ENCODE data around the gene DCLK3. TPM values are rescaled to one million over a fixed set of nuclear protein-coding genes. Genes with fewer than 3 reads are reported as not detected.

DCLK3 gene
- total RNA-seq, 2 donors from 2014 or later, result 0.08 to 0.15 TPM

DNA sequence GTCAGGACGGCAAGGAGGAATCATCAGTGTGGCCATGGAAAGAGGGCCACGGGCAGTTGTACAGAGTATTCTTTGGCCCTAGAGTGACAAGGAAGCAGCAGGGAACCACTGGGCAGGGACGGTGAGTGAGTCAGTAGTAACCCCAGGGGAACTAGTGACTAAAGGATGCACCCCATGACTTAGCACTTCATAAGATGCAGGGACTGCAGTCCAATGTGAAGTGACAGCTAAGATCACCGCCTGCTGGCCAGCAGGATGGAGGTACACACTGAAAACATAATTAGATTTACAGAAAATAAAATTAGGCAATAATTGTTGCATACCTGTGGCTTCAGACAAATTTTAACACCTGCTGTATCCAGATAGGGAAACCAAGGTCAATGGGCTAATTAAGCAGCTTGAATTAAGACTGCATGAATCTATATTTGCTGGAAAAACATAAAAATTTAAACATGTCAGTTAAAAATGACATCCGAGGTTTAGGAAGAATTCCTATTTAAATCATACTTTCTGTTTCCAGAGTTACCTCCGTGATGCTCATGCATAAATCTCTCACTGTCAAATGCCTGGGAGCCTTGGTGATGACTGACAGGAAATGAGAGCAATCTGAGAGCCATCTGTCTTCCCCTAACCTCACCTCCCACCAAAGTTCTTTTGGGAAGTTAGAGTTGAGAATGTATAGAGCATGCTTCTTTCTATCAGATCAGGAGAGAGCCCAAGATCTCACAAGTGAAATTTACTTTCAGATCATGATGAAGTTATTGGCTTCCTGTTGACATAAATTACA lies 56.5 kb downstream of the DCLK3 start:
- no peak for DNase-seq (ENCODE audit: low spot score)
- no peak overlapping the region for H3K4me3 ChIP-seq

DNA sequence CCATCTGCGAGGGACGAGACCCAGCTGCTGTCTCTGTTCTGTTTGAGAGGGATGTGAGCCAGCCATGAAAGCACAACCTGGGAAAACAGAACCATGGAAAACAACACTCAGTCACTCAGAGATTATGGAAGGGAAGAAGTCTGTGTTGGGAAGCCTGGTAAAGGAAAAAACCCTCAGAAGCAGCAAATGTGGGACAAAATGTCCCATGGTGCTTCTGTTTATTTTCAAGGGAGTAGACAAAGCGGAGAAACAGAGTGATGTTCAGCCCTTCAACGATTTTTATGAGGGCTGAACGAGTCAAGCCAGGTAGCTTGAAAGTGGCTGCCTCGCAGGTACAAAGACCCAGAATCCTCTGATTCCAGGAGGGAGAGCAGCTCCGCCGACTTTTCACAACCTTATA lies 59.3 kb downstream of the DCLK3 start:
- TF ChIP-seq, protein P1, sequence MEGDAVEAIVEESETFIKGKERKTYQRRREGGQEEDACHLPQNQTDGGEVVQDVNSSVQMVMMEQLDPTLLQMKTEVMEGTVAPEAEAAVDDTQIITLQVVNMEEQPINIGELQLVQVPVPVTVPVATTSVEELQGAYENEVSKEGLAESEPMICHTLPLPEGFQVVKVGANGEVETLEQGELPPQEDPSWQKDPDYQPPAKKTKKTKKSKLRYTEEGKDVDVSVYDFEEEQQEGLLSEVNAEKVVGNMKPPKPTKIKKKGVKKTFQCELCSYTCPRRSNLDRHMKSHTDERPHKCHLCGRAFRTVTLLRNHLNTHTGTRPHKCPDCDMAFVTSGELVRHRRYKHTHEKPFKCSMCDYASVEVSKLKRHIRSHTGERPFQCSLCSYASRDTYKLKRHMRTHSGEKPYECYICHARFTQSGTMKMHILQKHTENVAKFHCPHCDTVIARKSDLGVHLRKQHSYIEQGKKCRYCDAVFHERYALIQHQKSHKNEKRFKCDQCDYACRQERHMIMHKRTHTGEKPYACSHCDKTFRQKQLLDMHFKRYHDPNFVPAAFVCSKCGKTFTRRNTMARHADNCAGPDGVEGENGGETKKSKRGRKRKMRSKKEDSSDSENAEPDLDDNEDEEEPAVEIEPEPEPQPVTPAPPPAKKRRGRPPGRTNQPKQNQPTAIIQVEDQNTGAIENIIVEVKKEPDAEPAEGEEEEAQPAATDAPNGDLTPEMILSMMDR (IDR thresholded peaks at IDR 0.05), result no peak

More for the DNA sequence above, 56.5 kb downstream of the DCLK3 start:
- no peaks in the 10 kb centered on the region for H3K9me3 ChIP-seq
- TF ChIP-seq, protein P1 (IDR thresholded peaks at IDR 0.05), result no peak
- no peaks in the 10 kb centered on the region for H3K36me3 ChIP-seq
- no peak overlapping the region for H3K27ac ChIP-seq
- no peaks in the 10 kb centered on the region for H3K4me1 ChIP-seq
- H3K27me3 ChIP-seq, result no peaks in the 10 kb centered on the region

DNA sequence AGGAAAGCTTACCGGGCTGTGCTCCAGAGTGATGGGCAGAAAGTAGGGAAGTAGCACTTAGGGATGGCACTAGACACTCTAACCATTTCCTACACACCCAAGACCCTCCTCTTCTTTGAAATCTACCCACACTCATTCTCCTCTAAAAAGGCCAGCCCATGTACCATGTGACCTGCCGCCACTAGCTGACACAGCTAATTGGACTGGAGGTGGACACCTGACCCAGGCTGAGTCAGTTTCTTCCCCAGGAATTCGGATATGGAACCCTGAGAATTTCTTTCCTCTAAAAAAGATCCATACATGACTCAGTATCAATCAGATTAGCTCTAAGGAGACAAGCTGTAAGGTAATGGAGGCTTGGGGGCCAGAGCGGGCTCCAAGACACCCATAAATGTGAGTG lies 60.1 kb downstream of the DCLK3 start:
- Histone ChIP-seq H3K27me3 (no peaks in the 10 kb centered on the region), H3K4me1 (no peaks in the 10 kb centered on the region), H3K27ac (no peak overlapping the region), H3K4me3 (no peak overlapping the region), H3K36me3 (no peaks in the 10 kb centered on the region), H3K9me3 (no peaks in the 10 kb centered on the region)
- TF ChIP-seq, protein P1 (IDR thresholded peaks at IDR 0.05), result no peak
- DNase-seq (ENCODE audit: low spot score), result no peak

More for the DNA sequence above, 59.3 kb downstream of the DCLK3 start:
- no peaks in the 10 kb centered on the region for H3K27me3 ChIP-seq
- H3K4me3 ChIP-seq, result no peak overlapping the region
- H3K9me3 ChIP-seq, result no peaks in the 10 kb centered on the region
- no peaks in the 10 kb centered on the region for H3K36me3 ChIP-seq
- no peak for DNase-seq (ENCODE audit: low spot score)
- no peaks in the 10 kb centered on the region for H3K4me1 ChIP-seq
- H3K27ac ChIP-seq, result no peak overlapping the region

DNA sequence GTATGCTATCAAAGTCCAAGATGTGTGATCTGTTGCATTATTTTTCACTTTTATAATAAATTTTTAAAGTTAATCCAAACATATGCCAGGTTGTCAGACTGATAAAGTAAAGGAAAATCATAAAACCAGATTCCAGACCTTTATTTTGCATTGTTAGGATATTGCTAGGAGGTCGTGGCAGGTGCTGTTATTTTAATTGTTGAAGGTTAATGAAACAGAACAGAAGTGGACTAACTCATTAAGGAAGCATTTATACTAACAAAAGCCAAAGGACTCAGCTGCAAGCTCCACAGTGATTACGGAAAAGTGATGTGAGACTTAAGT lies 63.1 kb downstream of the DCLK3 start:
- TF ChIP-seq, protein P1 (IDR thresholded peaks at IDR 0.05), result peak in 1 of 2 donors; percentile 4
- Histone ChIP-seq H3K27me3 (no peaks in the 10 kb centered on the region), H3K4me1 (no peaks in the 10 kb centered on the region), H3K4me3 (no peak overlapping the region), H3K9me3 (no peaks in the 10 kb centered on the region), H3K27ac (no peak overlapping the region), H3K36me3 (no peaks in the 10 kb centered on the region)
- no peak for DNase-seq (ENCODE audit: low spot score)

DNA sequence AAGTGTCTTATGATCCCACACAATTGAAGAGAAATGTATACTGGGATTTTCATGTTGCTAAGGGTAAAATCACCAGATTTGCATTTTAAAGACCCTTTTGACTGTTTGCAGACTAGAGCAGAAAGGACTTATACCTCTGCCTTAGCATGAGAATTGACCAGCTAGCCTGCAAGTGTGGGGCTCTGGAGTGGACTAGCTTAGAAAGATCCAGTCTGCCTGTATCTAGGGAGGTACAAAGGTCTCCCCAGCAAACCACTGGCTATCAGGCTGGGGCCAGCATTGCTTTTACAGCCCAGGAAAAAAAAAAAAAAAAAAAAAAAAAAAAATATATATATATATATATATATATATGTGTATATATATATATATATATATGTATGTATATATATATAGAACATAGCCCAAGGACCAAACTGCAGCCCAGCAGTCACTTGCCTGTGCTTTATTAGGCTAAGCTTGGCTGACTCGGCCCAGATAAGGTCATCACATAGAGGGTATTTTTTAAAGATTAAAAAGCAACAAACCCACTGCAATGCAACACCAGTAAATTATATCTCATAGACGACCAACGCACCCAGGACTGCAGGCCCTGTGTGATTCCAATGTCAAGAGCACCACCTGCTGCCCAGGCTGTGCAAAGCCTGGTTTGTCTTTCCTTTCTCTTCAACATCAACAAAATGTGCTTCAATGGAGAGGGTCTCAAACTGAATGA lies 63.7 kb downstream of the DCLK3 start:
- no peaks in the 10 kb centered on the region for H3K36me3 ChIP-seq
- H3K27ac ChIP-seq, result no peak overlapping the region
- DNase-seq (ENCODE audit: low spot score), result no peak
- H3K4me1 ChIP-seq, result no peaks in the 10 kb centered on the region
- no peak overlapping the region for H3K4me3 ChIP-seq
- H3K9me3 ChIP-seq, result no peaks in the 10 kb centered on the region
- TF ChIP-seq, protein P1 (IDR thresholded peaks at IDR 0.05), result peak; percentile 45 to 79
- H3K27me3 ChIP-seq, result no peaks in the 10 kb centered on the region
